Muscle of arm (tissue), 12 donors: Measurements from ENCODE around the gene SNAPC2. TPM values are rescaled to one million over a fixed set of nuclear protein-coding genes. Genes with fewer than 3 reads are reported as not detected.
A peak's percentile ranks its signal among the peaks of the same experiment; 100 is the strongest.
"Not testable (repeated sequence)": the region's sequence is repeated elsewhere in the genome, so short reads cannot be mapped to it uniquely, and the experiment has no call there.

ENCODE experiments used
- DNase-seq: peaks from one replicate; pipeline ENCODE4 v3.0.0-alpha.2; 2013
- polyA plus RNA-seq, 12 donors: library from polyadenylated mRNA; unstranded; fragments of 120-200 nt; gene quantifications; one replicate each; pipeline ENCODE4 v1.2.1, GENCODE V29; 2013; ENCODE audit not compliant: insufficient read length in 12 of 12

SNAPC2 gene
- polyA plus RNA-seq, 12 donors, result 10.9 to 20.3 (median 14.8) TPM; not detected in 1

DNA sequence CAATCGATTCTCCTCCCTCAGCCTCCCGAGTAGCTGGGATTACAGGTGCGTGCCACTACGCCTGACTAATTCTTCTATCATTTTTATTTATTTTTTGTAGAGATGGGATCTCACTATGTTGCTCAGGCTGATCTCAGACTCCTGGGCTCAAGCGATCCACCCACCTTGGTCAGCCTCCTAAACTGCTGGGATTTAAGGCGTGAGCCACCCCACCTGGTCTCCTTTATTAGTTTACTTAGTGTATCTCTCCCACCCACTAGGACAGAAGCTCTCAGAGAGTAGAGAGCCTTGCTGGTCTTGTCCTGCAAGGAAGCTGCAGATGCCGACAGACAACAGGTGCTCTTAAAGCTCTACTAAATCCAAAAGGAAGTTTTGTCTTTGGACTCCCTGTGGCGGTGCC lies 34.3 kb upstream of the SNAPC2 start:
- DNase-seq, result no peak

DNA sequence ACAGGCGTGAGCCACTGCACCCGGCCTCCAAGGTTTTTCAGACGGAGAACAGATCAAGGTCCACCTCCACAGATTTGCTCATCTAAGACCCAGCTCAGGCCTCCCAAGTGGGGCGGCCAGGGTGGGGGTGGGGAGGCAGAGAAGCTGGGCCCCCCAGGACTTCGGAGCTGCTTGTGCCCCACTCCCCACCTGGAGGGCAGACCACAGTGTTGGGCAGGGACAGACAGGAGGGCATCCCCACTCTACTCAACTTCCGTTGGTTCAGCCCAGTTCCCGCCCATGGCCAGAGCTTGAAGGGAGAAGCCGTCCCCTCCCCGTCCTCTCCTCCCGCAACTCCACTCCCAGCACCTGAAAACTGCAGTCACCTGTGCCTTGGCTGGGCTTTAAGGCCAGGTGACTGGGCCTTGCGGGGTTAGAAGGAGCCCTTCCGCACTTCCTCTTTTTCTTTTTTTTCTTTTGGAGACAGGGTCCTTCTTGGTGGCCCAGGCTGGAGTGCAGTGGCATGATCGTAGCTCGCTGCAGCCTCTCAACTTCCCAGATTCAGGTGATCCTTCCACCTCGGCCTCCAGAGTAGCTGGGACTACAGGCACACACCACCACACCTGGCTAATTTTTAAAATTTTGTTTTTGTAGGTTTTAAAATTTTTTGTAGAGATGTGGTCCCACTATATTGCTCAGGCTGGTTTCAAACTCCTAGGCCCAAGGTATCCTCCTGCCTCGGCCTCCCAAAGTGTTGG lies 32.6 kb upstream of the SNAPC2 start:
- no peak for DNase-seq

DNA sequence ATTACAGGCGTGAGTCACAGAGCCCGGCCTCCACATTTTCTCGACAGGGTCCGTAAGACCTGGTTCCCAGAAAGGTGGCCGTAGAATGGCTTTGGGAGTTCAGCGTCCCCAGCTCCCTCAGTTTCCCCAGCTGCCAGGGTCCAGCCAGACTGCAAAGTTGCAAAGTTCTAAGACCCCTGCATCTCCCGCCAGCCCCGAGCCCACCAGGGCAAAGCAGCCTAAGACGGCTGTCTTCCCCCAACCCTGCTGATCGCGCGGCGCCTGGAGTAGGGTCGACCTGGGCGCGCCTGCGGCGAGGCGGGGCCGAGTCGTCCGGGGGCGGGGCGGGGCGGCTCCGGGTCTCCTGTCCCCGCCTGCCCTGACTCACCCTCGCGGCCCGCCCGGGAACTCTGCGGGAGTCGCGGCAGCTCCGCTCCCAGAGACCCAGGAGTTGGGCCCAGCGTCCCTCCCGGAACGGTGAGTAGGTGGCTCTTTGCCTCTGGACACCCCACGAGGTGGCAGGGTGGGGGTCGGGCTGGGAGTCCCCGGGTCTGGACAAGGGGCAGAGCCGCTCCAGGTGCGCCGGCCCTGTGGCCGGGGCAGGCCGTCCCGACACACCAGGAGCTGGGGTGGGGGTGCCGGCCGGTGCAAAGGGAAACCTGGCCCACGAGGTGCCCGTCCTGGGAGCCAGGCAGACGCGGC lies 31.9 kb upstream of the SNAPC2 start, which contains the start of gene LRRC8E:
Gene LRRC8E (plus strand): TSS at position 366 of the 681 bp plus-strand sequence. CDS start 7,094 bp downstream, outside the sequence.
- no peak for DNase-seq

DNA sequence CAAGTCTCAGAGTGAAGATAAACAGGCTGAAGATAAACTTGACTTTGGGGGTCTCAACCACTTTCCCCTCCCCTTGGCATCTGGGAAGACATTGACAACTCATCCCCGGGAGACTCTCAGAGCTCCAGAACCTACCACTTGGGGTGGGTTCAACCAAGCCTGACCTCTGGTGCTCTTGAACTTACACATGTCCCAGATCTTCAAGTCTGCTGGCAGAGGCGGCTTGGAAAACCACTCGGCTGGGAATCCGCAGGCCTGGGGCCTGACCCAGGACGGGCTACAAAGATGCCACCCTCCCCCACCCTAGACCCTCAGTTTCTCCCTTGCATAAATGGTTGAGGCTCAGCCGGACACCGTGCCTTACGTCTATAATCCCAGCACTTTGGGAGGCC lies 31.3 kb upstream of the SNAPC2 start:
- DNase-seq, result no peak

DNA sequence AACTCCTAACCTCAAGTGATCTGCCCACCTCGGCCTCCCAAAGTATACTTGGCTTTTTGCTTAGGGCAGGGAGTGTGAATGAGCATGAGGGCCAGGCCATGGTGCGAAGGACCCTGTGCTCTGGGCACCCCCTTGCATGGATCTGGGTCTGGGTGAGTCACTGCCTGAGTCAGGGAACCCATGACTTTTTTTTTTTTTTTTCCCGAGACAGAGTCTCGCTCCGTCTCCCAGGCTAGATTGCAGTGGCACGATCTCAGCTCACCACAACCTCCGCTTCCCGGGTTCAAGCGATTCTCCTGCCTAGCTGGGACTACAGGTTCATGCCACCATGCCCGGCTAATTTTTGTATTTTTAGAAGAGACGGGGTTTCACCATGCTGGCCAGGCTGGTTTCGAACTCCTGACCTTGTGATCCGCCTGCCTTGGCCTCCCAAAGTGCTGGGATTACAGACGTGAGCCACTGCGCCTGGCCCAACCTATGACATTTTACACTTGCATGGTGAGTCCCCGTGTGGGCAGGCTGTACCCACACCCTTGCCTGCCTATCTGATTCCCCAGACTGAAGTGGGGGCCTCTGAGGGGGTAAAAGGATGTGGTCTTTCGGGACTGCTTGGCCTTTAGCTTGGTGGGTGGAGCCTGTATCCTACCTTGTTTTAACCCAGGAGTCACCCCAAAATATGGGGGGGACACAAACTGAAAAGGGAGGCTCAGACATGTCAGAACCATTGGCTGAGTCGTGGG lies 26.6 kb upstream of the SNAPC2 start:
- not testable (repeated sequence) for DNase-seq

DNA sequence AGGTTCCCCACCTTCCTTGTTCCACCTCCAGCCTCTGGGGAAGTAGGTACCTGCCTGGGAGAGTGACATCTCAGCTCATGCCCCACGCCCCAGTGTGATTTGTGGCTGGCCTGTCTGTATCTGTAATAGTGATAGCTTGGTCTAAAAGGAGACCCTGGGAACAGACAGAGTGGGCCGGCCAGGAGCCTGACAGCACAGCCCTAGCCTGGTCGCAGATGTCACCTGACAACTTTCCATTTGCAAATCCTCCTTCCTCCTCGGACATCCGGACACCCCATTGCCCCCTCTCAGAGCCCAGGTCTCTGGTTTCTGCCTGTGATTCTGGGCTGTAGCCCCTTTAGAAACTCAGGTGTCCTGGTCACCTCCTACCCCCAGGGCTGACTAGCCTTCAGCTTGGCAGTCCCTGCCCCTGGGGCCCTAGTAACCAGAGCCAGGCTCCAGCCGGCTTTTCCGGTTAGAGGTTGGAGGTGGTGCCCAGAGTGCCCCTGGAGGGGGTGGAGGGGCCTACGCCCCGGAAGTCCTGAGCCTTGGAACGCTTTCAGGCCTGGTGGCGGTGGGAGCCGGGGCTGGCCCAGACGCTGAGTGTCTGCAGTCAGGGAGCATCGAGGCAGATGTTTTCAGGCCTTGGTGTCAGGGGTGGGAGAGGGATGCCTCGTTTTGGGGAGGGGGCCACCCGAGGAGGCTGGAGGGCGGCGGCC lies 25.4 kb upstream of the SNAPC2 start:
- no peak for DNase-seq

DNA sequence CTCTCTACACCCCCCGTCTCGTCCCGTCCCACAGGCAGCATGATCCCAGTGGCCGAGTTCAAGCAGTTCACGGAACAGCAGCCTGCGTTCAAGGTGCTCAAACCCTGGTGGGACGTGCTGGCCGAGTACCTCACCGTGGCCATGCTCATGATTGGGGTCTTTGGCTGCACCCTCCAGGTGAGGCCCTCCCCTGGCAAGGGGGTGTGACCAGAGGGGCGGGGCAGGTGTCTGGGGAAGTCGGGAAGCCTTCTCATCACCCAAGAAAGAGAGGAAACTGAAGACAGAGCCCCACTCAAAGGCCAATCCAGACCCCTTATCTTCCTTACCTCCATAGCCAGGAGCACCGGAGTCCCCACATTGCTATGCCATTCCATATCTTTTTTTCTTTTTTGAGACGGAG lies 24.6 kb upstream of the SNAPC2 start:
- DNase-seq, result no peak

DNA sequence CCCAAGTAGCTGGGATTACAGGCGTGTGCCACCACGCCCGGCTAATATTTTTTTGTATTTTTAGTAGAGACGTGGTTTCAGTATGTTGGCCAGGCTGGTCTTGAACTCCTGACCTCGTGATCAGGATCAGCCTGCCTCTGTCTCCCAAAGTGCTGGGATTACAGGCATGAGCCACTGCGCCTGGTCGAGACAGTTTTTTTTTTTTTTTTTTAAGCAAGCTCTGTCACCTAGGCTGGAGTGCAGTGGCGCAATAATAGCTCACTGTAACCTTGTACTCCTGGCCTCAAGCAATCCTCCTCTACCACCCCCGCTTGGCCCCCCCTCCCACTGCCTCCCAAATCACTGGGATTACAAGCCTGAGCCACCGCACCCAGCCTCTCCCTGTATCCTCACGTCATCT lies 22.8 kb upstream of the SNAPC2 start:
- no peak for DNase-seq

DNA sequence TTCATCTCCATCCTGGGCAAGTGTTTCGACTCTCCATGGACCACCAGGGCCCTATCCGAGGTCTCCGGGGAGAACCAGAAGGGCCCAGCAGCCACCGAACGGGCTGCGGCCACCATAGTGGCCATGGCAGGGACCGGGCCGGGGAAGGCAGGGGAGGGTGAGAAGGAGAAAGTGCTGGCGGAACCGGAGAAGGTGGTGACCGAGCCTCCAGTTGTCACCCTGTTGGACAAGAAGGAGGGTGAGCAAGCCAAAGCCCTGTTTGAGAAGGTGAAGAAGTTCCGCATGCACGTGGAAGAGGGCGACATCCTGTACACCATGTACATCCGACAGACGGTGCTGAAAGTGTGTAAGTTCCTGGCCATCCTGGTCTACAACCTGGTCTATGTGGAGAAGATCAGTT lies 21.2 kb upstream of the SNAPC2 start:
- DNase-seq, result no peak

DNA sequence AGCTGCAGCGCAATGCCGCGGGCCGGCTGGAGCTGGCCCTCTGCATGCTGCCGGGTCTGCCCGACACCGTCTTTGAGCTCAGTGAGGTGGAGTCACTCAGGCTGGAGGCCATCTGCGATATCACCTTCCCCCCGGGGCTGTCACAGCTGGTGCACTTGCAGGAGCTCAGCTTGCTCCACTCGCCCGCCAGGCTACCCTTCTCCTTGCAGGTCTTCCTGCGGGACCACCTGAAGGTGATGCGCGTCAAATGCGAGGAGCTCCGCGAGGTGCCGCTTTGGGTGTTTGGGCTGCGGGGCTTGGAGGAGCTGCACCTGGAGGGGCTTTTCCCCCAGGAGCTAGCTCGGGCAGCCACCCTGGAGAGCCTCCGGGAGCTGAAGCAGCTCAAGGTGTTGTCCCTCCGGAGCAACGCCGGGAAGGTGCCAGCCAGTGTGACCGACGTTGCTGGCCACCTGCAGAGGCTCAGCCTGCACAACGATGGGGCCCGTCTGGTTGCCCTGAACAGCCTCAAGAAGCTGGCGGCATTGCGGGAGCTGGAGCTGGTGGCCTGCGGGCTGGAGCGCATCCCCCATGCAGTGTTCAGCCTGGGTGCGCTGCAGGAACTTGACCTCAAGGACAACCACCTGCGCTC lies 20.3 kb upstream of the SNAPC2 start:
- no peak for DNase-seq

DNA sequence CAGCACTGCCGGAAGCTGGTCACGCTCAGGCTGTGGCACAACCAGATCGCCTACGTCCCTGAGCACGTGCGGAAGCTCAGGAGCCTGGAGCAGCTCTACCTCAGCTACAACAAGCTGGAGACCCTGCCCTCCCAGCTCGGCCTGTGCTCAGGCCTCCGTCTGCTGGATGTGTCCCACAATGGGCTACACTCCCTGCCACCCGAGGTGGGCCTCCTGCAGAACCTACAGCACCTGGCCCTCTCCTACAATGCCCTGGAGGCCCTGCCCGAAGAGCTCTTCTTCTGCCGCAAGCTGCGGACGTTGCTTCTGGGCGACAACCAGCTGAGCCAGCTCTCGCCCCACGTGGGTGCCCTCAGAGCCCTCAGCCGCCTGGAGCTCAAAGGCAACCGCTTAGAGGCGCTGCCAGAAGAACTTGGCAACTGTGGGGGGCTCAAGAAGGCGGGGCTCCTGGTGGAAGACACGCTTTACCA lies 19.7 kb upstream of the SNAPC2 start:
- DNase-seq, result no peak

DNA sequence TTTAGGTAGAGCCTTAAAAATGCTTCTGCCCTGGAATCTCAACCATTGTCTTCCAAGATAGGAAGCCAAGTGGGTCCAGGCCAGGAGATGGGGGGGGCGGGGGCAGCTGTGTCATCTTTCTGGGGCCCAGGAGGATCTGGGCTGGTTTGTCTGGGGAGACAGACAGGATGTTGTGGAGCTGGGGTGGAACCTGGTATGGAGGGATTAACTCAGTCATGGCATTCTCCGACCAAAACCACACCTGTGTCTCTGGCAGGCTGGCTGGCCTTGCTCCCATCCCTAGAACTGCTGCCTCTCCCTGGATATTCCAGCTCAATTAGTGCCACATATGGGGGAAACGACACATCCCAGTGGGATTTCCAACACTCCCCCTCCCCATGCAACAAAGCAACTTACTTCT lies 19.2 kb upstream of the SNAPC2 start:
- no peak for DNase-seq

DNA sequence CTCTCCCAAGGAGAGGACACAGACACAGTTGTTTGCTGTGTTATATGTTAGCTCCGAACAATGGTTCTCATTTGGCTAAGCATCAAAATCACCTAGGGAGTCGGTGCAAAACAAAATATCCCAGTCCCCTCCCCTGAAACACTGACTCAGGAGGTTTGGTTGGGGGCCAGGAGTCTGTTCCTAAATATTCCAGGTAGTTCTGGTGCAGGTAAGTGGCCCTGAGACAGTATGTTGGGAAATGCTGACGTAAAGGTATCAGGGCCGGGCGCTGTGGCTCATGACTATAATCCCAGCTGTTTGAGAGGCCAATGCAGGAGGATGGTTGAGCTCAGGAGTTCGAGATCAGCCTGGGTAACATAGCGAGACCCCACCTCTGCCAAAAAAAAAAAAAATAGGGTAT lies 18.8 kb upstream of the SNAPC2 start:
- DNase-seq, result no peak

DNA sequence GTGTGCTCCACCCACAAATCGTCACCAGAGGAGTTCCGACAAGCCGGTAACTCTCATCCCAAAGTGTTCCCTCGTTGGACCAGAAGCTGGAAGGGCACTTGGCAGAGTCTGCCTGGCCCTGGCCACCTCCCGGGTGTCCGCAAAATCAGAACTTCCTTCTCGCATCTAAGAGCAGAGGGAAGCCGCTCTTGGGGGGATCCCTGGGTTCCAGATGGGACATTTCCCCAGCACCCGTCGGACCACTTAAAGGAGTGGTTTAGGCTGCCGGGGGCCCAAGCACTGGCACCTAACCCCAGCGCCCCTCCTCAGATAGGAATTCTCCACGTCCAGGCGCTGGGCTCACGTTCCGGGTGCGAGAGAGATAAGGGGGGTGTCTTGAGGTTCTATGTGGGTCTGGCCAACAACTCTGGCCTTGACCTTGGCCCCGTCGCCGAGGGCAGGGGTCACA lies 17.3 kb upstream of the SNAPC2 start:
- DNase-seq, result no peak

DNA sequence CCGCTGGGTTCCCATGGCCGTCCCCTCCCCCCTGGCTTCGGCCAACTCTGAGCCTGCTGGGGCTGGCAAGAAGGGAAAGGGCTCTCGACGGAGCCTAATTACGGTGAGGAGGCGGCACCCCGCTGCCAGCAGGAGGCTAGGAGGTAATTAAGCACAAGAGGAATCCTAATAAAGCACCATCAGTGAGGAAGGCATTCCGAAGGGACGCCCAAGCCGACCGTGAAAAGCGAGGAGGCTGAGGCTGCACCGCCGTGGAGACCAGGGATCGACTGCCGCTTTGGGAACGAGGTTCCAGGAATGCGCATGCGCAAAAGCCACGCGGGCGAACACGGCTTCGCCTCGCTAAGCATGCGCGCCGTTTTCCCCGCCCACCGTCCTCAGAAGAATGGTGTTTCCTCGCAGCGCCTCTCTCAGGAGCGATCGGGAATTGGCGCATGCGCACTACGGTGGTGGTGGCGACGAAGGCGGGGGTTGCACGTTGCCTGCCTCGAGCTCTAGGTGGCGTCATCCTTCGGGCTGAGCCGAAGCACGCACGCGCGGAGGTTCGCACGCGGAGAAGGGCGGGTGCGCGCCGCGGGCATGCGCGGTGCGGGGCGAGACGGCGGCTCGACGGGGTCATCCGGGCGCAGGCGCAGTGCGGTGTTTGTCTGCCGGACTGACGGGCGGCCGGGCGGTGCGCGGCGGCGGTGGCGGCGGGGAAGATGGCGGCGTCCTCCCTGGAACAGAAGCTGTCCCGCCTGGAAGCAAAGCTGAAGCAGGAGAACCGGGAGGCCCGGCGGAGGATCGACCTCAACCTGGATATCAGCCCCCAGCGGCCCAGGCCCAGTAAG lies 16.7 kb upstream of the SNAPC2 start, which contains the start of gene MAP2K7:
Gene MAP2K7 (plus strand): TSS at position 634 of the 830 bp plus-strand sequence. CDS start 68 bp downstream, at position 702.
- peak; percentile 100 for DNase-seq

DNA sequence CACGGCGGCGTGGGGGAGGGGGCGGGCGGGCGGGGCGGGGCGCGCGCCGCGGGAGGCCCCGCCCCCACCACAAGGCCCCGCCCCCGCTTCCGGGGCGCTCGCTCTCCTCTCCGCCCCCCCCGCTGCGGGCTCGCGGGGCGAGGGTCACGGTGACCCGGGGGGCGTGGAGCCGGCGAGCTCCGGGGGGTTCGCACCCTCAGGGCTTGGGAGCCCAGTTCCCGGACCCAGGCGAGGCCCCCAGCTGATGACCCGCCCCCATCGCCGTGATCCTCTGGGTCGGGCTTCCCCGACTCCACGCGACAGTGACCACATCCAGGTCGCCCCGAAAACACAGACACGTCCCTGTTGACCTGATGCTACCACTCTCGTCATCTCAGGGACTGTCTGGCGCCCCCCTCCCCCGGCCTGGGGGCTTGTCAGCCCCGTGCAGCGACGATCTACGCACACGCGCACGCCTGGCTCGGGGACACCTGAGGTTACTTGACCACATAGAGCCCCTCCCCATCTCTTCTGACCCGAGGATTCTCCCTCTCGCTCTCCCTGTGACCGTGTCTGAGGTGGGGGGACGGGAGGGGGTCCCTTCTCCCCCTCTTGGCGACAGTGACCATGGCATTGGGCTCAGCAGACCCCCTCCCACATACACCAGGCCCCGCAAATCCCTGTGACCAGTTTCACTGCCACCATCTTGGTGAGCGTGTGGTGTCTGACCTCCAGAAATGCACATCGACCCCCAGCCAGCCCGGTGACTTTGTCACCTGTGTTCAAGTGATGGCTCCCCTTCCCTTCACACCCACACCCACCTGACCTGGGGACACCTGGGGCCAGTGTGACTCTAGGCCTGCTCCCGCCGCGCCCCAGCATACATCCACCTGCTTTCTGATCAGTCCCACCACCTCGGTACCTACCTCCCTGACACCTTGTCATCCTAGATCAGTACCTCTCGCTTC lies 15.8 kb upstream of the SNAPC2 start:
- DNase-seq, result no peak

DNA sequence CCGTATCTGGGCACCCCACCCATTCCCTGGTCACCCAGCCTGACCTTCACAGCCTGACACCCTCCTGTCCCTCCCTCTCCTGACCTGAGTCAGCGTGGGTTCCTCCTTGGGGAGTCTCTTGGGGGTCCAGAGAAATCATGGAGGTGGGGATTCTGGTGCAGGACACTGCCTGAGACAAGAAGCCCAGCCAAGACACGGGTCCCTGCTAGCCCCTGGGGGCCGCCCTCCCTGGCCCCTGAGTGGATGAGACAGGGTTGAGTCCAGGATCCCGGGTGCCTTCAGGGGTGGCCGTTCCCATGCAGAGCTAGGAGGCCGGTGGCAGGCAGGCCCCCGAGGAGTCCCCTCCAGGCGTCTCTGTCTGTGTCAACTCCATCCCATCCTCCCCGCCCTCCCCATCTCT lies 14.9 kb upstream of the SNAPC2 start:
- DNase-seq, result no peak

DNA sequence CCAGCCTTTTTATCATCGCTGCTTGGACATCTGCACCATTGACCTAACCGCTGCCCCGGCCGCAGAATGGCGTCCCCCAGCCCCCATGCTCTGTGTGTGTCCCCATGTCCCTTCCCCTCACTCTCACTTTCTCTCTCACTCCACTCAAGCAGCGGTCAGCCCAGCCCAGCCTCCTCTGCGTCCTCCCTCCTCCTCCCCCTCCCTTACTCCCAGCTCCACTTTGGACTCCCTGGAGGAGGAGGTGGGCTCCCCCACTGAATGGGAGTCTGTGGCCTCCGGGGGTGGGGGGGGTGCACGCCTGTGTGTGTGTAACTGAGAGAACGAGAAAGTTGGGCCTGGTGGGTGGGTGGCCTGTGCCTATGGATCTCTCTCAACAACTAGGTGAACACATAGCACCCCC lies 14.3 kb upstream of the SNAPC2 start:
- no peak for DNase-seq

DNA sequence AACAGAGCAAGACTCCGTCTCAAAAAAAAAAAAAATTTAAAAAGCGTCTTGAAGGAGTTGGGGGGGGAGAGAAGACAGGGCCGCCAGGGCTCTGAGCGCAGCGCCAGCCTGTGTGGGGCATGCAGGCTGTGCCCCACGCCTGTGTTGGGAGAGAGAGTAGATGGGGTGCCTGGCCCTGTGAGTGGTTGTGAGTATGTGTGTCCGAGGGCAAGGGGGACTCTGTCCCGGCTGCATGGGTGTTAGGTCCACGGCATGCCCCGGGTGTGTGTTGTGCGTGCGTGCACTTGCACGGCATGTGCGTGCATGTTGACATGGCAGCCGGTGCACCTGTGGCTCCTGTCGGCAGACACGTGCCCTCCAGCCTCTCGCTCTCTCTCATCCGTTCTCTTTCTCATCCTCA lies 13.0 kb upstream of the SNAPC2 start:
- no peak for DNase-seq
